A549 (cell line): ENCODE data around the gene PAK1IP1. TPM values are rescaled to one million over a fixed set of nuclear protein-coding genes. Genes with fewer than 3 reads are reported as not detected.
"Not testable (repeated sequence)": the region's sequence is repeated elsewhere in the genome, so short reads cannot be mapped to it uniquely, and the experiment has no call there.

ENCODE experiments used
- ATAC-seq, 2 experiments: fragments of 200-7000 bp in 1 of 2; fragments of >200 bp in 1 of 2; cut with Nextera tagmentation in 1 of 2; cut with Tn5 transposase in 1 of 2; 3 replicates each; pipeline versions ENCODE4 v1.8.0 to v1.9.1; 2018 to 2020; ENCODE audit warnings: mild to moderate bottlenecking in 1 of 2, moderate library complexity in 1 of 2
- CTCF ChIA-PET: fragments of 300-600 bp; sonication (Branson Sonifier 250); formaldehyde crosslinking; extraction: SDS; loops from one replicate; lab custom pipeline; 2021; ENCODE audit warnings: antibody characterized with exemption, inconsistent platforms; lab: Yijun Ruan, JAX
- POLR2A ChIA-PET: fragments of 350-600 bp; formaldehyde crosslinking; extraction: SDS; loops from one replicate; lab custom pipeline; 2021; ENCODE audit warnings: antibody characterized with exemption, inconsistent platforms; lab: Yijun Ruan, JAX
- DNase-seq, 2 experiments: peaks; one replicate each; pipeline versions ENCODE4 v3.0.0 to v3.0.0-alpha.2; 2011 to 2016; ENCODE audit warnings: low read depth in 1 of 2, low spot score in 1 of 2
- FAIRE-seq: peaks from 2 replicates; lab custom pipeline; 2011; peaks lifted over from hg19 to GRCh38; lab: Jason Lieb, UNC
- H3K27ac ChIP-seq, 2 experiments: fragments of >200 bp; sonication (Bioruptor Twin); formaldehyde crosslinking; 3 replicates each; pipeline ENCODE4 v1.5.1; 2016 to 2017
- H3K4me1 ChIP-seq: fragments of >200 bp; sonication (Bioruptor Twin); formaldehyde crosslinking; 3 replicates; pipeline ENCODE4 v1.6.1; 2016
- H3K4me2 ChIP-seq: fragments of >200 bp; sonication (Bioruptor Twin); formaldehyde crosslinking; 3 replicates; pipeline ENCODE4 v1.6.1; 2016
- H3K4me3 ChIP-seq: fragments of >200 bp; sonication (Bioruptor Twin); formaldehyde crosslinking; 3 replicates; pipeline ENCODE4 v1.5.1; 2016
- H3K9me3 ChIP-seq: fragments of >200 bp; sonication (Bioruptor Twin); formaldehyde crosslinking; 3 replicates; pipeline ENCODE4 v1.6.1; 2016
- ATOH8 ChIP-seq: fragments of 250-450 bp; sonication (Bioruptor Pico); IDR thresholded peaks from 2 replicates; pipeline ENCODE4 v1.5.0; 2020; ENCODE audit warnings: low read depth, mild to moderate bottlenecking, moderate library complexity
- BHLHE40 ChIP-seq: IDR thresholded peaks from 2 replicates; pipeline ENCODE4 v1.6.1; 2012; ENCODE audit warnings: low read depth, low read length, inconsistent platforms
- CHD4 ChIP-seq: fragments of 200-600 bp; sonication (generic); IDR thresholded peaks from 2 replicates; pipeline ENCODE4 v1.6.1; 2016; ENCODE audit warnings: antibody characterized with exemption, mild to moderate bottlenecking, borderline replicate concordance
- EHF ChIP-seq: fragments of 250-450 bp; sonication (Bioruptor Pico); IDR thresholded peaks from 2 replicates; pipeline ENCODE4 v1.5.0; 2020; ENCODE audit warnings: mild to moderate bottlenecking
- ELK1 ChIP-seq: fragments of 150-350 bp; IDR thresholded peaks from 2 replicates; pipeline ENCODE4 v1.6.1; 2014; ENCODE audit warnings: low read depth, mild to moderate bottlenecking, low read length
- EP300 ChIP-seq, 2 experiments: fragments of >200 bp; sonication (Bioruptor Twin); formaldehyde crosslinking; IDR thresholded peaks; 2 replicates in 1 of 2; 3 replicates in 1 of 2; pipeline ENCODE4 v1.6.1; 2016 to 2017
- ESRRA ChIP-seq: fragments of 150-350 bp; IDR thresholded peaks from 2 replicates; pipeline ENCODE4 v1.6.1; 2014; ENCODE audit warnings: mild to moderate bottlenecking, low read length, borderline replicate concordance
- FOSB ChIP-seq: fragments of 250-450 bp; sonication (Bioruptor Pico); IDR thresholded peaks from 2 replicates; pipeline ENCODE4 v1.5.0; 2020; ENCODE audit warnings: mild to moderate bottlenecking, moderate library complexity
- GATA3 ChIP-seq: IDR thresholded peaks from 2 replicates; pipeline ENCODE4 v1.6.1; 2012; ENCODE audit warnings: borderline replicate concordance
- HEYL ChIP-seq: fragments of 250-450 bp; sonication (Bioruptor Pico); IDR thresholded peaks from 2 replicates; pipeline ENCODE4 v1.8.0; 2021; ENCODE audit warnings: mild to moderate bottlenecking, moderate library complexity
- HOXB13 ChIP-seq: fragments of 250-450 bp; sonication (Bioruptor Pico); IDR thresholded peaks from 2 replicates; pipeline ENCODE4 v1.5.0; 2020; ENCODE audit warnings: low read depth, mild to moderate bottlenecking, moderate library complexity
- JUN ChIP-seq, 2 experiments: fragments of >200 bp; sonication (Bioruptor Twin); formaldehyde crosslinking; IDR thresholded peaks; 2 replicates in 1 of 2; 3 replicates in 1 of 2; pipeline ENCODE4 v1.6.1; 2016 to 2017
- MAX ChIP-seq: IDR thresholded peaks from 2 replicates; pipeline ENCODE4 v1.6.1; 2012
- MAZ ChIP-seq: fragments of 150-350 bp; IDR thresholded peaks from 2 replicates; pipeline ENCODE4 v1.6.1; 2014; ENCODE audit warnings: antibody characterized with exemption, low read depth, low read length, borderline replicate concordance
- MYC ChIP-seq: IDR thresholded peaks from 2 replicates; pipeline ENCODE4 v1.6.1; 2012; ENCODE audit warnings: mild to moderate bottlenecking, inconsistent platforms, low read length, improper control_type of control experiment, borderline replicate concordance
- NFE2L2 ChIP-seq: fragments of 150-350 bp; conservative IDR thresholded peaks from 2 replicates; pipeline ENCODE4 v1.6.1; 2014; ENCODE audit warnings: low read length
- RCOR1 ChIP-seq: fragments of 150-350 bp; IDR thresholded peaks from 2 replicates; pipeline ENCODE4 v1.6.1; 2014; ENCODE audit warnings: antibody characterized with exemption, low read length, low read depth
- RNF2 ChIP-seq: fragments of 200-600 bp; sonication (generic); IDR thresholded peaks from 2 replicates; pipeline ENCODE4 v1.6.1; 2016; ENCODE audit warnings: low read depth, mild to moderate bottlenecking, antibody characterized with exemption, moderate library complexity, borderline replicate concordance
- SMC3 ChIP-seq: fragments of >200 bp; sonication (Bioruptor Twin); formaldehyde crosslinking; IDR thresholded peaks from 3 replicates; pipeline ENCODE4 v1.6.1; 2018; ENCODE audit warnings: inconsistent platforms
- TFCP2L1 ChIP-seq: fragments of 250-450 bp; sonication (Bioruptor Pico); IDR thresholded peaks from 2 replicates; pipeline ENCODE4 v1.5.0; 2021; ENCODE audit warnings: mild to moderate bottlenecking
- ZNF302 ChIP-seq: fragments of 250-450 bp; sonication (Bioruptor Pico); IDR thresholded peaks from 2 replicates; pipeline ENCODE4 v1.9.0; 2021; ENCODE audit warnings: inconsistent platforms, mild to moderate bottlenecking, moderate library complexity
- WGBS: methylation state at CpG from one replicate; pipeline ENCODE4 v1.1.6; 2017; ENCODE audit errors: missing lambda C conversion rate; 5-methylcytosine and 5-hydroxymethylcytosine counted together
- polyA plus RNA-seq, 4 experiments: library from polyadenylated mRNA; depleted of rRNA in 3 of 4; stranded (reverse); fragments of >200 nt; fragmentation: RNase III in 1 of 4; extraction: RNeasy Plus Mini Kit Qiagen cat#74134 plus additional on column Dnase treatment in 1 of 4; gene quantifications; 2 replicates in 3 of 4; 3 replicates in 1 of 4; pipeline ENCODE4 v1.2.3, GENCODE V29; 2011 to 2017
- TF ChIP-seq, protein P1 (sequence below): IDR thresholded peaks from 2 replicates; pipeline ENCODE4 v1.6.1; 2012; ENCODE audit warnings: low read depth, borderline replicate concordance
- TF ChIP-seq, protein P2 (sequence below): IDR thresholded peaks from 2 replicates; pipeline ENCODE4 v1.6.1; 2012
- TF ChIP-seq, protein P3 (sequence below): fragments of >200 bp; sonication (Bioruptor Twin); formaldehyde crosslinking; IDR thresholded peaks from 2 replicates; pipeline ENCODE4 v1.6.1; 2016

The PAK1IP1 gene
- polyA plus RNA-seq, 2 of the 4 experiments (the other 2 are of a cell fraction) = 23.5 to 33.4 TPM

DNA sequence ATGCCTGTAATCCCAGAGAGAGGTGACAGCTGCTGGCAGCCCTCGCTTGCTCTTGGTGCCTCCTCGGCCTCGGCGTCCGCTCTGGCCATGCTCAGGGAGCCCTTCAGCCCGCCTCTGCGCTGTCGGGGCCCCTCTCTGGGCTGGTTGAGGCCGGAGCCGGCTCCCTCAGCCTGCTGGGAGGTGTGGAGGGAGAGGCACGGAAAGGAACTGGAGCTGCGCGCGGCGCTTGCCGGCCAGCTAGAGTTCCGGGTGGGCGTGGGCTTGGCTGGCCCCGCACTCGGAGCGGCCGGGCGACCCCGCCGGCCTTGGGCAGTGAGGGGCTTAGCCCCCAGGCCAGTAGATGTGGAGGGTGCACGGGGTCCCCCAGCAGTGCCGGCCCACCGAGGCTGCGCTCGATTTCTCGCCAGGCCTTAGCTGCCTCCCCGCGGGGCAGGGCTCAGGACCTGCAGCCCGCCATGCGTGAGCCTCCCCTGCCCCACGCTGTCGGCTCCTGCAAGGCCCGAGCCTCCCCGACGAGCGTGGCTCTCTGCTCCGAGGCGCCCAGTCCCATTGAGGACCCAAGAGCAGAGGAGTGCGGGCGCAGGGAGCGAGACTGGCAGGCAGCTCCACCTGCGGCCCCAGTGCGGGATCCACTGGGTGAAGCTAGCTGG lies 34.9 kb upstream of the PAK1IP1 start:
- ChIA-PET CTCF (no interaction called here), POLR2A (interaction anchor here (0.6 kb wide), 1 partner anchor 136 kb away, joined by 4 read pairs; no protein-coding TSS in a partner anchor)
- TF ChIP-seq GATA3 = no peak
- TF ChIP-seq, protein P1, sequence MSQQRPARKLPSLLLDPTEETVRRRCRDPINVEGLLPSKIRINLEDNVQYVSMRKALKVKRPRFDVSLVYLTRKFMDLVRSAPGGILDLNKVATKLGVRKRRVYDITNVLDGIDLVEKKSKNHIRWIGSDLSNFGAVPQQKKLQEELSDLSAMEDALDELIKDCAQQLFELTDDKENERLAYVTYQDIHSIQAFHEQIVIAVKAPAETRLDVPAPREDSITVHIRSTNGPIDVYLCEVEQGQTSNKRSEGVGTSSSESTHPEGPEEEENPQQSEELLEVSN = no peak
- TF ChIP-seq ELK1 = no peak
- TF ChIP-seq NFE2L2 = no peak
- no peak for TF ChIP-seq EP300 (IDR thresholded peaks at IDR 0.05)
- TF ChIP-seq ZNF302 (CRISPR knock-in tag) = no peak
- TF ChIP-seq MYC = no peak
- TF ChIP-seq SMC3 = no peak
- TF ChIP-seq ATOH8 (CRISPR knock-in tag) = no peak
- TF ChIP-seq HOXB13 = no peak
- TF ChIP-seq EHF = no peak
- Histone ChIP-seq H3K4me1 (no peaks in the 10 kb centered on the region), H3K9me3 (peaks cover 3% of the 10 kb centered on the region; the same call in 2 of the 3 replicates), H3K4me2 (no peak overlapping the region), H3K27ac (no peak overlapping the region), H3K4me3 (no peak overlapping the region)
- 77% methylated on average over 28 of the region's 48 CpGs for WGBS
- ATAC-seq (no peak), FAIRE-seq (no peak), DNase-seq (no peak)

DNA sequence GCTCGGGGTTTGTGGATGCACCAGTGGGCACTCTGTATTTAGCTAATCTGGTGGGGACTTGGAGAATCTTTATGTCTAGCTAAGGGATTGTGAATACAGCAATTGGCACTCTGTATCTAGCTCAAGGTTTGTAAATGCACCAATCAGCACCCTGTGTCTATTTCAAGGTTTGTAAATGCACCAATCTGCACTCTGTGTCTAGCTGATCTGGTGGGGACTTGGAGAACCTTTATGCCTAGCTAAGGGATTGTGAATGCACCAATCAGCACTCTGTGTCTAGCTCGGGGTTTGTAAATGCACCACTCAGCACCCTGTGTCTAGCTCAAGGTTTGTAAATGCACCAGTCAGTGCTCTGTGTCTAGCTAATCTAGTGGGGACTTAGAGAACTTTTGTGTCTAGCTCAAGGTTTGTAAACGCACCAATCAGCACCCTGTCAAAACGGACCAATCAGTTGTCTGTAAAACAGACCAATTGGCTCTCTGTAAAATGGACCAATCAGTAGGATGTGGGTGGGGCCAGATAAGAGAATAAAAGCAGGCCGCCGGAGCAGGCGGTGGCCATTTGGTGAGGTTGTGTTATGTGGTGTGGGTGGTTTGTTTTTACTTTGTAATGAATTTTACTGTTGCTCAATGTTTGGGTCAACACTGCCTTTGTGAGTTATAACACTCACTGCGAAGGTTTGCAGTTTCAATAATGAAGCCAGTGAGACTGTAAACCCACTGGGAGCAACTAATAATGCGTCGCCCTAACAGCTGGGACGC lies 34.2 kb upstream of the PAK1IP1 start:
- H3K4me1 ChIP-seq, H3K27ac ChIP-seq, CTCF ChIA-PET, H3K4me2 ChIP-seq, H3K9me3 ChIP-seq, DNase-seq, ATAC-seq, POLR2A ChIA-PET, FAIRE-seq, H3K4me3 ChIP-seq: not testable (repeated sequence)
- WGBS = 80% methylated on average over 11 of the region's 11 CpGs

DNA sequence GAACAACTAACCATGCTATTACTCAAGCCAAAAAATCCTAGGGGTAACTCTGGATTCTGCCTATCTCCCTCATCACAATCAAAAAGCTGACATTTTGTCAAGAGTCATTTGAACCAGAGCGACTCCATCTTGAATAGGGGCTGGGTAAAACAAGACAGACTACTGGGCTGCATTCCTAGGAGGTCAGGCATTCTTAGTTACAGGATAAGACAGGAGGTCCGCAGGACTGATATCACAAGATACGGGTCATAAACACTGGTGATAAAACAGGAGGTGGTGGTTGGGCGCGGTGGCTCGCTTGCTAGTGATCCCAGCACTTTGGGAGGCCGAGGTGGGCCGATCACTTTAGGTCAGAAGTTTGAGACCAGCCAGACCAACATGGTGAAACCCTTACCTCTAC lies 32.6 kb upstream of the PAK1IP1 start:
- ChIA-PET CTCF (interaction anchor here (1.0 kb wide), 1 partner anchor 57 kb away, joined by 3 read pairs; no protein-coding TSS in a partner anchor), POLR2A (no interaction called here)
- FAIRE-seq (no peak), DNase-seq (no peak), ATAC-seq (no peak)
- TF ChIP-seq, protein P2, sequence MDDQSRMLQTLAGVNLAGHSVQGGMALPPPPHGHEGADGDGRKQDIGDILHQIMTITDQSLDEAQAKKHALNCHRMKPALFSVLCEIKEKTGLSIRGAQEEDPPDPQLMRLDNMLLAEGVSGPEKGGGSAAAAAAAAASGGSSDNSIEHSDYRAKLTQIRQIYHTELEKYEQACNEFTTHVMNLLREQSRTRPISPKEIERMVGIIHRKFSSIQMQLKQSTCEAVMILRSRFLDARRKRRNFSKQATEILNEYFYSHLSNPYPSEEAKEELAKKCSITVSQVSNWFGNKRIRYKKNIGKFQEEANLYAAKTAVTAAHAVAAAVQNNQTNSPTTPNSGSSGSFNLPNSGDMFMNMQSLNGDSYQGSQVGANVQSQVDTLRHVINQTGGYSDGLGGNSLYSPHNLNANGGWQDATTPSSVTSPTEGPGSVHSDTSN = no peak
- TF ChIP-seq TFCP2L1 (CRISPR knock-in tag) (no peak), GATA3 (no peak), CHD4 (no peak), RNF2 (no peak), FOSB (no peak), JUN (IDR thresholded peaks at IDR 0.05) (no peak), ESRRA (no peak), MAZ (no peak), BHLHE40 (no peak), RCOR1 (no peak), HEYL (CRISPR knock-in tag) (no peak), MAX (no peak)
- TF ChIP-seq, protein P3, sequence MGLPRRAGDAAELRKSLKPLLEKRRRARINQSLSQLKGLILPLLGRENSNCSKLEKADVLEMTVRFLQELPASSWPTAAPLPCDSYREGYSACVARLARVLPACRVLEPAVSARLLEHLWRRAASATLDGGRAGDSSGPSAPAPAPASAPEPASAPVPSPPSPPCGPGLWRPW = no peak
- no peaks in the 10 kb centered on the region for H3K4me1 ChIP-seq
- no peak overlapping the region for H3K4me2 ChIP-seq
- H3K4me3 ChIP-seq = no peak overlapping the region
- 70% methylated on average over 8 of the region's 8 CpGs for WGBS
- H3K27ac ChIP-seq = no peak overlapping the region
- peaks cover 5% of the 10 kb centered on the region; the same call in 2 of the 3 replicates for H3K9me3 ChIP-seq
